ENCODE data around the gene DRAM2. TPM values are rescaled to one million over a fixed set of nuclear protein-coding genes. Genes with fewer than 3 reads are reported as not detected.
A peak's percentile ranks its signal among the peaks of the same experiment; 100 is the strongest.

Gene DRAM2
- total and polyA plus RNA-seq, 2 of the 13 experiments (the other 11 are each of a cell fraction or from before 2014, with no cell fraction given): 33.2 to 123 TPM

- TF ChIP-seq SKI (IDR thresholded peaks at IDR 0.05; ENCODE audit: partially characterized antibody): peak; percentile 13
- peak; percentile 50 for TF ChIP-seq TFDP2 (CRISPR knock-in tag; IDR thresholded peaks at IDR 0.05)
- no peak for TF ChIP-seq BRCA1 (CRISPR knock-in tag; IDR thresholded peaks at IDR 0.05)
- no peak; the same call in 1 of the 2 replicates for TF ChIP-seq MIER3 (CRISPR knock-in tag; IDR thresholded peaks at IDR 0.05; ENCODE audit: borderline replicate concordance)
- TF ChIP-seq ZNF142 (CRISPR knock-in tag; IDR thresholded peaks at IDR 0.05): peak; percentile 45
- no peak for TF ChIP-seq ZBTB33 (CRISPR knock-in tag; IDR thresholded peaks at IDR 0.05)
- no peak for TF ChIP-seq RBM22 (optimal IDR thresholded peaks at IDR 0.05; ENCODE audit: low read length)
- TF ChIP-seq NFE2L2 (IDR thresholded peaks at IDR 0.05; ENCODE audit: low read length): no peak
- no peak for TF ChIP-seq ZNF792 (CRISPR knock-in tag; IDR thresholded peaks at IDR 0.05)
- no peak for TF ChIP-seq EED (CRISPR knock-in tag; IDR thresholded peaks at IDR 0.05)
- peak; percentile 71; the same call in 1 of the 2 replicates for TF ChIP-seq FOXK1 (CRISPR knock-in tag; IDR thresholded peaks at IDR 0.05; ENCODE audit: borderline replicate concordance, low read depth)
- no peak for TF ChIP-seq ZFP41 (CRISPR knock-in tag; IDR thresholded peaks at IDR 0.05; ENCODE audit: borderline replicate concordance)
- TF ChIP-seq ZBTB37 (CRISPR knock-in tag; IDR thresholded peaks at IDR 0.05): 0 out of 2 replicates have a peak, but pooled peaks have one; percentile 38
- TF ChIP-seq THAP11 (CRISPR knock-in tag; IDR thresholded peaks at IDR 0.05): peak; percentile 89
- TF ChIP-seq HNRNPH1 (optimal IDR thresholded peaks at IDR 0.05; ENCODE audit: low read depth, low read length): no peak
- TF ChIP-seq SIX1 (CRISPR knock-in tag; IDR thresholded peaks at IDR 0.05; ENCODE audit: borderline replicate concordance): no peak
- TF ChIP-seq KDM2A (CRISPR knock-in tag; IDR thresholded peaks at IDR 0.05; ENCODE audit: borderline replicate concordance, low read depth): peak; percentile 80; the same call in 1 of the 2 replicates
- no peak for TF ChIP-seq REXO4 (CRISPR knock-in tag; IDR thresholded peaks at IDR 0.05; ENCODE audit: borderline replicate concordance)
- 0 out of 2 replicates have a peak, but pooled peaks have one; percentile 48 for TF ChIP-seq SALL2 (CRISPR knock-in tag; IDR thresholded peaks at IDR 0.05)
These were observed at the start of gene DRAM2, which contains the start of gene CEPT1 (continued) for GRCh38 chr1:111139956-111140679.
